ENCODE data around the gene SELENBP1.

SELENBP1 gene

GRCh38 chr1:151342021-151342420, 30.5 kb downstream of the SELENBP1 start:
- no peak for DNase-seq

- DNase-seq, result peak; percentile 94
Measured at GRCh38 chr1:151340870-151341754, 31.4 kb downstream of the SELENBP1 start.

GRCh38 chr1:151336556-151336955, 35.9 kb downstream of the SELENBP1 start:
- no peak for DNase-seq

- no peak for DNase-seq
Measured at GRCh38 chr1:151334822-151335221, 37.7 kb downstream of the SELENBP1 start.

- no peak for DNase-seq
Measured at GRCh38 chr1:151327903-151328674, 44.4 kb downstream of the SELENBP1 start.

GRCh38 chr1:151327223-151327902, 45.1 kb downstream of the SELENBP1 start, which contains the start of gene PI4KB:
TSS of gene PI4KB (minus strand) at chr1:151327416. CDS start at chr1:151316481, 10,935 bp downstream.
- DNase-seq, result peak; percentile 99

GRCh38 chr1:151326619-151327222, 45.8 kb downstream of the SELENBP1 start:
- peak; percentile 38 for DNase-seq

- DNase-seq, result no peak
Measured at GRCh38 chr1:151325646-151326429, 46.7 kb downstream of the SELENBP1 start.

- DNase-seq, result no peak
Measured at GRCh38 chr1:151325231-151325630, 47.3 kb downstream of the SELENBP1 start.

GRCh38 chr1:151324390-151324930, 48.0 kb downstream of the SELENBP1 start:
- DNase-seq, result no peak

- DNase-seq, result no peak
Measured at GRCh38 chr1:151318975-151319374, 53.5 kb downstream of the SELENBP1 start.

GRCh38 chr1:151315565-151316235, 56.8 kb downstream of the SELENBP1 start:
- DNase-seq, result no peak

All from NCI-H1694 treated with DMSO at 0.1 percent for 48 hours (cell line).